ENCODE measurements around the gene PTH1R.

GRCh38 chr3:46890132-46890531 lies 12.6 kb downstream of the PTH1R start:
- TF ChIP-seq CTCF (IDR thresholded peaks at IDR 0.05 in 2 of 3, conservative IDR thresholded peaks at IDR 0.05 in 1 of 3; ENCODE audit: borderline replicate concordance in 1 of 3, insufficient read depth in 1 of 3, low read depth in 2 of 3, low read length in 2 of 3) (no peak), POLR2A (IDR thresholded peaks at IDR 0.05; ENCODE audit: borderline replicate concordance, extremely low read depth, insufficient read depth, insufficient read length) (no peak), CEBPB (IDR thresholded peaks at IDR 0.05; ENCODE audit: low read depth) (no peak), ATF3 (IDR thresholded peaks at IDR 0.05) (no peak), SRF (IDR thresholded peaks at IDR 0.05; ENCODE audit: low read depth) (no peak), EZH2 (IDR thresholded peaks at IDR 0.05) (no peak)

Data from HCT116 (cell line).